SK-N-SH treated with all-trans-retinoic acid at 6 μM for 48 hours (cell line): Measurements from ENCODE around the gene GOSR2.

ENCODE experiments used
- ATAC-seq: fragments of 200-7000 bp; cut with Tn5 transposase; 3 replicates; pipeline ENCODE4 v1.9.1; 2020; ENCODE audit warnings: mild to moderate bottlenecking, moderate library complexity
- ARNTL ChIP-seq: fragments of 450-650 bp; formaldehyde crosslinking; IDR thresholded peaks from 2 replicates; pipeline ENCODE4 v1.5.0; 2020; ENCODE audit warnings: low read depth, mild to moderate bottlenecking, moderate library complexity, borderline replicate concordance
- BACH2 ChIP-seq: fragments of 250-450 bp; sonication (Bioruptor Pico); IDR thresholded peaks from 2 replicates; pipeline ENCODE4 v1.9.0; 2021; ENCODE audit warnings: mild to moderate bottlenecking, borderline replicate concordance
- CSDC2 ChIP-seq: fragments of 250-450 bp; sonication (Bioruptor Pico); IDR thresholded peaks from 2 replicates; pipeline ENCODE4 v1.5.0; 2020; ENCODE audit warnings: mild to moderate bottlenecking, moderate library complexity
- ESRRG ChIP-seq: fragments of 250-450 bp; sonication (Bioruptor Pico); IDR thresholded peaks from 2 replicates; pipeline ENCODE4 v1.6.1; 2021; ENCODE audit warnings: mild to moderate bottlenecking
- GLIS3 ChIP-seq: fragments of 250-450 bp; sonication (Bioruptor Pico); IDR thresholded peaks from 2 replicates; pipeline ENCODE4 v1.5.0; 2020; ENCODE audit warnings: mild to moderate bottlenecking, moderate library complexity
- ISL1 ChIP-seq: fragments of 250-450 bp; sonication (Bioruptor Pico); IDR thresholded peaks from 2 replicates; pipeline ENCODE4 v2.1.2; 2022; ENCODE audit warnings: mild to moderate bottlenecking, moderate library complexity
- OSR1 ChIP-seq: fragments of 250-450 bp; sonication (Bioruptor Pico); IDR thresholded peaks from 2 replicates; pipeline ENCODE4 v1.8.0; 2022; ENCODE audit warnings: moderate library complexity, mild to moderate bottlenecking, inconsistent platforms
- PPARA ChIP-seq: fragments of 250-450 bp; sonication (Bioruptor Pico); IDR thresholded peaks from 2 replicates; pipeline ENCODE4 v1.5.0; 2020; ENCODE audit warnings: mild to moderate bottlenecking, borderline replicate concordance
- RARB ChIP-seq: fragments of 250-450 bp; sonication (Bioruptor Pico); IDR thresholded peaks from 2 replicates; pipeline ENCODE4 v1.8.0; 2021; ENCODE audit warnings: mild to moderate bottlenecking, moderate library complexity
- SNAI2 ChIP-seq: fragments of 250-450 bp; sonication (Bioruptor Pico); IDR thresholded peaks from 2 replicates; pipeline ENCODE4 v1.5.0; 2020; ENCODE audit warnings: mild to moderate bottlenecking, moderate library complexity
- TCF4 ChIP-seq: fragments of 250-450 bp; sonication (Bioruptor Pico); IDR thresholded peaks from 2 replicates; pipeline ENCODE4 v1.8.0; 2021; ENCODE audit warnings: mild to moderate bottlenecking, moderate library complexity, borderline replicate concordance
- TOX ChIP-seq: fragments of 250-450 bp; sonication (Bioruptor Pico); IDR thresholded peaks from 2 replicates; pipeline ENCODE4 v1.8.0; 2021; ENCODE audit warnings: mild to moderate bottlenecking, moderate library complexity, borderline replicate concordance
- ZC3H10 ChIP-seq: fragments of 250-450 bp; sonication (Bioruptor Pico); IDR thresholded peaks from 2 replicates; pipeline ENCODE4 v1.5.1; 2021; ENCODE audit warnings: mild to moderate bottlenecking, moderate library complexity
- ZFP3 ChIP-seq: fragments of 250-450 bp; sonication (Bioruptor Pico); IDR thresholded peaks from 2 replicates; pipeline ENCODE4 v1.5.0; 2020; ENCODE audit warnings: mild to moderate bottlenecking, moderate library complexity
- ZFP30 ChIP-seq: fragments of 450-650 bp; formaldehyde crosslinking; IDR thresholded peaks from 2 replicates; pipeline ENCODE4 v1.5.0; 2022; ENCODE audit warnings: mild to moderate bottlenecking, moderate library complexity
- ZNF70 ChIP-seq: fragments of 450-650 bp; formaldehyde crosslinking; IDR thresholded peaks from 2 replicates; pipeline ENCODE4 v1.5.0; 2020; ENCODE audit warnings: mild to moderate bottlenecking, moderate library complexity
- TF ChIP-seq, protein P1 (sequence below): fragments of 250-450 bp; sonication (Bioruptor Pico); IDR thresholded peaks from 2 replicates; pipeline ENCODE4 v1.8.0; 2021; ENCODE audit warnings: low read depth, mild to moderate bottlenecking, moderate library complexity, borderline replicate concordance
- TF ChIP-seq, protein P2 (sequence below): fragments of 250-450 bp; sonication (Bioruptor Pico); IDR thresholded peaks from 2 replicates; pipeline ENCODE4 v1.5.1; 2020; ENCODE audit warnings: low read depth, mild to moderate bottlenecking, moderate library complexity
- TF ChIP-seq, protein P3 (sequence below): fragments of 250-450 bp; sonication (Bioruptor Pico); IDR thresholded peaks from 2 replicates; pipeline ENCODE4 v1.5.0; 2020; ENCODE audit warnings: mild to moderate bottlenecking, moderate library complexity

The GOSR2 gene

DNA sequence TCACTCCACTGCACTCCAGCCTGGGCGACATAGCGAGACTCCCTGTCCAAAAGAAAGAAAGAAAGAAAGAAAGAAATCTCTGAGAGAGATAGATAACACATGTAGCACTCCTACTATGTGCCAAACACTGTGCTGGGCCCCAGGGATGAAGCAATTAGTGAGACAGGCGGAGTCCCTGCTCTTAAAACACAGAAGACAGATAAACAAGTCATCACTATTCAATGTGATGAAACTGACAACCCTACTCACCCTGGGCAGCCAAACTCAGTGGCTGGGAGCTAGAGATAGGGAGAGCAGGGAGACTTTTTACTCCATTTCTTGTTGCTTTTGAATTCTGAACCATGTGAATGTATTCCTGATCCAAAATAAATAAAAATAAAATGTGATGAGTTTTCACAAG is 35.2 kb upstream of the GOSR2 start:
- no peak for TF ChIP-seq OSR1 (CRISPR knock-in tag)
- TF ChIP-seq SNAI2 (CRISPR knock-in tag): no peak
- TF ChIP-seq, protein P1, sequence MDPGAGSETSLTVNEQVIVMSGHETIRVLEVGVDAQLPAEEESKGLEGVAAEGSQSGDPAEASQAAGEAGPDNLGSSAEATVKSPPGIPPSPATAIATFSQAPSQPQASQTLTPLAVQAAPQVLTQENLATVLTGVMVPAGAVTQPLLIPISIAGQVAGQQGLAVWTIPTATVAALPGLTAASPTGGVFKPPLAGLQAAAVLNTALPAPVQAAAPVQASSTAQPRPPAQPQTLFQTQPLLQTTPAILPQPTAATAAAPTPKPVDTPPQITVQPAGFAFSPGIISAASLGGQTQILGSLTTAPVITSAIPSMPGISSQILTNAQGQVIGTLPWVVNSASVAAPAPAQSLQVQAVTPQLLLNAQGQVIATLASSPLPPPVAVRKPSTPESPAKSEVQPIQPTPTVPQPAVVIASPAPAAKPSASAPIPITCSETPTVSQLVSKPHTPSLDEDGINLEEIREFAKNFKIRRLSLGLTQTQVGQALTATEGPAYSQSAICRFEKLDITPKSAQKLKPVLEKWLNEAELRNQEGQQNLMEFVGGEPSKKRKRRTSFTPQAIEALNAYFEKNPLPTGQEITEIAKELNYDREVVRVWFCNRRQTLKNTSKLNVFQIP (CRISPR knock-in tag): no peak
- TF ChIP-seq ESRRG: no peak
- TF ChIP-seq ZFP3 (CRISPR knock-in tag): no peak
- TF ChIP-seq, protein P2, sequence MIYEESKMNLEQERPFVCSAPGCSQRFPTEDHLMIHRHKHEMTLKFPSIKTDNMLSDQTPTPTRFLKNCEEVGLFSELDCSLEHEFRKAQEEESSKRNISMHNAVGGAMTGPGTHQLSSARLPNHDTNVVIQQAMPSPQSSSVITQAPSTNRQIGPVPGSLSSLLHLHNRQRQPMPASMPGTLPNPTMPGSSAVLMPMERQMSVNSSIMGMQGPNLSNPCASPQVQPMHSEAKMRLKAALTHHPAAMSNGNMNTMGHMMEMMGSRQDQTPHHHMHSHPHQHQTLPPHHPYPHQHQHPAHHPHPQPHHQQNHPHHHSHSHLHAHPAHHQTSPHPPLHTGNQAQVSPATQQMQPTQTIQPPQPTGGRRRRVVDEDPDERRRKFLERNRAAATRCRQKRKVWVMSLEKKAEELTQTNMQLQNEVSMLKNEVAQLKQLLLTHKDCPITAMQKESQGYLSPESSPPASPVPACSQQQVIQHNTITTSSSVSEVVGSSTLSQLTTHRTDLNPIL (CRISPR knock-in tag): no peak
- no peak for TF ChIP-seq RARB (CRISPR knock-in tag)
- TF ChIP-seq, protein P3, sequence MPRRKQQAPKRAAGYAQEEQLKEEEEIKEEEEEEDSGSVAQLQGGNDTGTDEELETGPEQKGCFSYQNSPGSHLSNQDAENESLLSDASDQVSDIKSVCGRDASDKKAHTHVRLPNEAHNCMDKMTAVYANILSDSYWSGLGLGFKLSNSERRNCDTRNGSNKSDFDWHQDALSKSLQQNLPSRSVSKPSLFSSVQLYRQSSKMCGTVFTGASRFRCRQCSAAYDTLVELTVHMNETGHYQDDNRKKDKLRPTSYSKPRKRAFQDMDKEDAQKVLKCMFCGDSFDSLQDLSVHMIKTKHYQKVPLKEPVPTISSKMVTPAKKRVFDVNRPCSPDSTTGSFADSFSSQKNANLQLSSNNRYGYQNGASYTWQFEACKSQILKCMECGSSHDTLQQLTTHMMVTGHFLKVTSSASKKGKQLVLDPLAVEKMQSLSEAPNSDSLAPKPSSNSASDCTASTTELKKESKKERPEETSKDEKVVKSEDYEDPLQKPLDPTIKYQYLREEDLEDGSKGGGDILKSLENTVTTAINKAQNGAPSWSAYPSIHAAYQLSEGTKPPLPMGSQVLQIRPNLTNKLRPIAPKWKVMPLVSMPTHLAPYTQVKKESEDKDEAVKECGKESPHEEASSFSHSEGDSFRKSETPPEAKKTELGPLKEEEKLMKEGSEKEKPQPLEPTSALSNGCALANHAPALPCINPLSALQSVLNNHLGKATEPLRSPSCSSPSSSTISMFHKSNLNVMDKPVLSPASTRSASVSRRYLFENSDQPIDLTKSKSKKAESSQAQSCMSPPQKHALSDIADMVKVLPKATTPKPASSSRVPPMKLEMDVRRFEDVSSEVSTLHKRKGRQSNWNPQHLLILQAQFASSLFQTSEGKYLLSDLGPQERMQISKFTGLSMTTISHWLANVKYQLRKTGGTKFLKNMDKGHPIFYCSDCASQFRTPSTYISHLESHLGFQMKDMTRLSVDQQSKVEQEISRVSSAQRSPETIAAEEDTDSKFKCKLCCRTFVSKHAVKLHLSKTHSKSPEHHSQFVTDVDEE (CRISPR knock-in tag): no peak
- TF ChIP-seq TCF4: no peak
- no peak for TF ChIP-seq PPARA (CRISPR knock-in tag)
- no peak for TF ChIP-seq ZNF70
- ATAC-seq: no peak; the same call in 2 of the 3 replicates

DNA sequence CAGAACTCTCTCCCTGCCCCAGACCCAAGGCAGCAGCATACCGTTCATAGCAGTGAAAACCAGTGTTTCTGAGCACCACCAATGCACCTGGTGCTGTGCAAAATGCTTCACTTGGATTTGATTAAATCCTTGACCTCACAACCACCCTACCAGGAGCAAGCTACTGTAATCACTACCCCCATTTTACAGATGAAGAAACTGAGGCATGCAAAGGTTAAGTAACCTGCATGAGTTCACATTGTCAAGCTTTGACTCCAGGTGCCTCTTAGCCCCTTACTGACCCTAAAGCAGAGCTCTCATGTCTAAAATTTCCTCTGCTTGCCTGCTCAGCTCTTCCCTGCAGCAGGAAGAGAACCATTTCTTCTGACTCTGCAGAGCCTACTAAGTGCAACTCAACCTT is 34.2 kb upstream of the GOSR2 start:
- TF ChIP-seq, protein P1 (CRISPR knock-in tag): no peak
- TF ChIP-seq RARB (CRISPR knock-in tag) (no peak), ARNTL (no peak), ISL1 (CRISPR knock-in tag) (no peak), ZC3H10 (CRISPR knock-in tag) (no peak), BACH2 (CRISPR knock-in tag) (no peak), CSDC2 (CRISPR knock-in tag) (no peak), TOX (CRISPR knock-in tag) (no peak)
- TF ChIP-seq, protein P3 (CRISPR knock-in tag): no peak
- TF ChIP-seq, protein P2 (CRISPR knock-in tag): no peak
- peak; percentile 19; the same call in 2 of the 3 replicates for ATAC-seq

DNA sequence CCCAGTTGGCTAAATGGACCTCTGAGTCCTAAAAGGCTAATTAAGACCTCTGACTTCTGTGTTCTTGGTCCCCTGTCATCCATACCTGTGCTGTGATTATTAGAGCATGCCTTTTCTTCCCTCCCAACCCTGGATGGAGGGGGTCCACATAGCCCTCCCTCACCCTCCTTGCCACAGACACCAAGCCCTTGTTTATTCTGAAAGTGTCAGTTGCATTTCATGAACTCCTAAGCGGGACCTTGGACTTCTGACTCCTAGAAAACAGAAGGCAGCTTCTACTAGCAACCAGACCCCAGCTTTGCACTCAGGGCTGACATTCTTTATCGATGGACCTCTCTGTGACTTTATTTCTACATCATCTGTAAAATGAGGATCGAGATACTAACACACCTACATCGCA is 33.4 kb upstream of the GOSR2 start:
- no peak for ATAC-seq
- TF ChIP-seq, protein P1 (CRISPR knock-in tag): no peak
- TF ChIP-seq ZFP30 (CRISPR knock-in tag) (no peak), BACH2 (CRISPR knock-in tag) (no peak), ZFP3 (CRISPR knock-in tag) (no peak), ZC3H10 (CRISPR knock-in tag) (no peak), GLIS3 (no peak), RARB (CRISPR knock-in tag) (no peak), ARNTL (no peak), ISL1 (CRISPR knock-in tag) (no peak), CSDC2 (CRISPR knock-in tag) (no peak)
- TF ChIP-seq, protein P2 (CRISPR knock-in tag): no peak
